Measurements from ENCODE around the gene PEX11B.
A peak's percentile ranks its signal among the peaks of the same experiment; 100 is the strongest.

GRCh38 chr1:145962157-145963102, 43.9 kb upstream of the PEX11B start:
- no peak for TF ChIP-seq ZBTB44 (tag by site-specific recombination; IDR thresholded peaks at IDR 0.05)
- TF ChIP-seq HOXA7 (CRISPR knock-in tag; IDR thresholded peaks at IDR 0.05; ENCODE audit: borderline replicate concordance), result no peak
- TF ChIP-seq ZNF274 (IDR thresholded peaks at IDR 0.05; ENCODE audit: low read length), result no peak
- no peak for TF ChIP-seq ZNF274 (tag by site-specific recombination; IDR thresholded peaks at IDR 0.05; ENCODE audit: borderline replicate concordance)
- TF ChIP-seq PATZ1 (tag by site-specific recombination; IDR thresholded peaks at IDR 0.05), result peak; percentile 54
- no peak for TF ChIP-seq ZNF302 (tag by site-specific recombination; IDR thresholded peaks at IDR 0.05; ENCODE audit: low read depth)

All from HEK293 (cell line).